Forelimb muscle (tissue), 1 donor: ENCODE results near the gene RAB37. TPM values are rescaled to one million over a fixed set of nuclear protein-coding genes. Genes with fewer than 3 reads are reported as not detected.

ENCODE experiments used
- DNase-seq: peaks from one replicate; pipeline ENCODE4 v3.0.0-alpha.2; 2013; ENCODE audit warnings: low read depth
- polyA plus RNA-seq: library from polyadenylated mRNA; unstranded; fragments of 120-200 nt; gene quantifications from one replicate; pipeline ENCODE4 v1.2.1, GENCODE V29; 2013; ENCODE audit not compliant: insufficient read length

The RAB37 gene
- polyA plus RNA-seq: 0.90 TPM

- DNase-seq: no peak
These were observed at the start of gene RAB37 for GRCh38 chr17:74736513-74737298. TSS of gene RAB37 (plus strand) at chr17:74737256. CDS start at chr17:74737273, 17 bp downstream.

- DNase-seq: no peak
These were observed 49.2 kb upstream of the RAB37 start for GRCh38 chr17:74687886-74688285.

GRCh38 chr17:74690409-74690825, 46.6 kb upstream of the RAB37 start:
- DNase-seq: no peak

- DNase-seq: no peak
These were observed 45.9 kb upstream of the RAB37 start for GRCh38 chr17:74691151-74691550.

GRCh38 chr17:74694081-74694480, 43.0 kb upstream of the RAB37 start:
- no peak for DNase-seq

GRCh38 chr17:74695629-74696028, 41.4 kb upstream of the RAB37 start:
- no peak for DNase-seq

GRCh38 chr17:74697515-74697914, 39.5 kb upstream of the RAB37 start:
- no peak for DNase-seq

- no peak for DNase-seq
These were observed 39.0 kb upstream of the RAB37 start for GRCh38 chr17:74698069-74698468.

GRCh38 chr17:74699236-74699635, 37.8 kb upstream of the RAB37 start:
- DNase-seq: no peak

- no peak for DNase-seq
These were observed 34.8 kb upstream of the RAB37 start for GRCh38 chr17:74702116-74702871.

- no peak for DNase-seq
These were observed 33.7 kb upstream of the RAB37 start for GRCh38 chr17:74703311-74703710.

- DNase-seq: no peak
These were observed 32.5 kb upstream of the RAB37 start for GRCh38 chr17:74704544-74704943.

GRCh38 chr17:74711058-74711824, 25.8 kb upstream of the RAB37 start:
- no peak for DNase-seq

- no peak for DNase-seq
These were observed 24.8 kb upstream of the RAB37 start for GRCh38 chr17:74712301-74712700.

- no peak for DNase-seq
These were observed 24.3 kb upstream of the RAB37 start, which contains the start of gene CD300LF for GRCh38 chr17:74712756-74713155. TSS of gene CD300LF (minus strand) at chr17:74712923. CDS start at chr17:74712866, 57 bp downstream.

- DNase-seq: no peak
These were observed 23.8 kb upstream of the RAB37 start for GRCh38 chr17:74713171-74713755.

- no peak for DNase-seq
These were observed 21.9 kb upstream of the RAB37 start for GRCh38 chr17:74715144-74715543.

GRCh38 chr17:74720506-74720905, 16.6 kb upstream of the RAB37 start:
- DNase-seq: no peak

GRCh38 chr17:74722782-74723181, 14.3 kb upstream of the RAB37 start:
- DNase-seq: no peak

- DNase-seq: no peak
These were observed 13.2 kb upstream of the RAB37 start for GRCh38 chr17:74723891-74724290.

GRCh38 chr17:74725111-74725510, 11.9 kb upstream of the RAB37 start:
- no peak for DNase-seq
